ENCODE data around the gene EXPH5. TPM values are rescaled to one million over a fixed set of nuclear protein-coding genes. Genes with fewer than 3 reads are reported as not detected.

Gene EXPH5
- total RNA-seq, 1 experiment from 2014 or later = 17.0 TPM

DNA sequence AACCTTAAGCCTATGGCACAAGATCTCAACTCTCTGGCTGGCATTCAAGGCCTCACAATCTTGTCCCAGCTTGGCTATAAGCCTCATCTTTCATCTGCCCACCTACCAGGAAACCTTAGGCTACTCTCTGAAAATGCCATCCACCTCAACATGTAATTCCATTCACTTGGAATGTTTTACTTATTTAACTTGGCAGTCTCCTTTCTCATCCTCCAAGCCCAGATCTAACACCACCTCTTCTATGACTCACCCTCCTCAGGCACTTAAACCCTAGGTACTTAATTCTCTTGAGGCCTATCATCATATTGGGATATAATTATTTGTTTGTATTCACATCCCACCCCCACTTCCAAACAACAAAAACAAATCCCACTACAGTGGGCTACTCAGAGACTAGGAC, 110.4 kb downstream of the EXPH5 start:
- TF ChIP-seq CTCF (IDR thresholded peaks at IDR 0.05; ENCODE audit: unreplicated experiment) = no peak
- no peak for DNase-seq
- Mint-ChIP-seq H3K27me3 (ENCODE audit: unreplicated experiment) (no peaks in the 10 kb centered on the region), H3K36me3 (ENCODE audit: insufficient read depth, unreplicated experiment) (no peaks in the 10 kb centered on the region), H3K4me1 (ENCODE audit: low read depth, unreplicated experiment) (no peaks in the 10 kb centered on the region), H3K4me3 (ENCODE audit: low read depth, unreplicated experiment) (no peak overlapping the region), H3K27ac (ENCODE audit: unreplicated experiment) (no peak overlapping the region), H3K9me3 (ENCODE audit: low read depth, unreplicated experiment) (no peaks in the 10 kb centered on the region)
- intact Hi-C loops (cut with micrococcal nuclease; ENCODE audit: unreplicated experiment) = no loop called here
- no TSS peak for BruUV-seq (replicated peaks)
- CTCF ChIA-PET = no interaction called here

DNA sequence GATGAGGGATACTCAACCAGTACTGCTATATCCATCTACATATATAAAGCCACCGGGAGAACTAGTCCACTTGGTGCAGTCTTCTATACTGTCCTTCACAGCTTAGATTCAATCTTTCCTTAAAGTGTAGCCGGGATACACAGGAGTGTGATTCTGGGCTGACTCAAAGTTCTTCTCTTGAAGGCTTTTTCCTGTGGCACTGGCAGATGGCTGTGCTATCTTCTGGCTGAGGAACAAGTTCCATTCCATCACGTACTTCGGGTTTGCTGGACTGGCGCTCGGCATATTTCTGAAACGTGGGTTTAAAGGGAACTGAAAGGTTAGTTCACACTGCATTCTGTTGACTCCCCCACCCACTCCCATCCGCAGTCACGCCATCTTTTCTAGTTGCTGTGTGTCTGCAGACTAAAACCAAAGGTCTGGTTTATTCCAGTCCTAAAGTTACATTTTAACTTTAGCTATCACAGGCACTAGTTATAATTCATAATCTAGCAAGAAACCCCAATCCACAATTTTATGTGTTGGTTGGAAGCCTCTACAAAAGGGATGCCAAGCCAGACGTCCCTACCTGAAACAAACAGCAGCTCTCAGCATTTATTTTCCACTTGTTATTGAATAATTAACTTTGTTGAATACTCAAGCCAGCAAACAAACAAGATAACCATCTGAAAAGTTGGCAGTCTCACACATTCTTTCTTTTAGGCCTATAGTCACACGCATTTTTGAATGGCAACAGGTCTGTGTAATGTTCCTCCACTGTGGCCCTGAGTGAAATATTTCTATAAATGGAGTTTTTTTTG, 118.7 kb downstream of the EXPH5 start:
- TF ChIP-seq CTCF (IDR thresholded peaks at IDR 0.05; ENCODE audit: unreplicated experiment) = no peak
- CTCF ChIA-PET = no interaction called here
- no peak for DNase-seq
- Mint-ChIP-seq H3K27me3 (ENCODE audit: unreplicated experiment) (no peaks in the 10 kb centered on the region), H3K9me3 (ENCODE audit: low read depth, unreplicated experiment) (no peaks in the 10 kb centered on the region), H3K36me3 (ENCODE audit: insufficient read depth, unreplicated experiment) (peaks cover 5% of the 10 kb centered on the region), H3K4me3 (ENCODE audit: low read depth, unreplicated experiment) (no peak overlapping the region), H3K27ac (ENCODE audit: unreplicated experiment) (no peak overlapping the region), H3K4me1 (ENCODE audit: low read depth, unreplicated experiment) (no peaks in the 10 kb centered on the region)
- intact Hi-C loops (cut with micrococcal nuclease; ENCODE audit: unreplicated experiment) = no loop called here
- BruUV-seq (replicated peaks) = no TSS peak

- no peak for DNase-seq
- TF ChIP-seq CTCF (IDR thresholded peaks at IDR 0.05; ENCODE audit: unreplicated experiment) = no peak
- intact Hi-C loops (cut with micrococcal nuclease; ENCODE audit: unreplicated experiment) = no loop called here
Measured at GRCh38 chr11:108472681-108473080, 120.9 kb downstream of the EXPH5 start.

GRCh38 chr11:108468478-108468864, 125.1 kb downstream of the EXPH5 start:
- H3K27ac Mint-ChIP-seq (ENCODE audit: unreplicated experiment) = no peak overlapping the region
- H3K4me3 Mint-ChIP-seq (ENCODE audit: low read depth, unreplicated experiment) = no peak overlapping the region
- no peaks in the 10 kb centered on the region for H3K4me1 Mint-ChIP-seq (ENCODE audit: low read depth, unreplicated experiment)
- BruUV-seq (replicated peaks) = no TSS peak
- DNase-seq = no peak
- no peak for TF ChIP-seq CTCF (IDR thresholded peaks at IDR 0.05; ENCODE audit: unreplicated experiment)
- peaks cover 10% of the 10 kb centered on the region for H3K36me3 Mint-ChIP-seq (ENCODE audit: insufficient read depth, unreplicated experiment)
- H3K27me3 Mint-ChIP-seq (ENCODE audit: unreplicated experiment) = no peaks in the 10 kb centered on the region
- intact Hi-C loops (cut with micrococcal nuclease; ENCODE audit: unreplicated experiment) = no loop called here
- H3K9me3 Mint-ChIP-seq (ENCODE audit: low read depth, unreplicated experiment) = no peaks in the 10 kb centered on the region
- CTCF ChIA-PET = no interaction called here

More at GRCh38 chr11:108472681-108473080, 120.9 kb downstream of the EXPH5 start:
- Mint-ChIP-seq H3K27me3 (ENCODE audit: unreplicated experiment) (no peaks in the 10 kb centered on the region), H3K36me3 (ENCODE audit: insufficient read depth, unreplicated experiment) (peaks cover 5% of the 10 kb centered on the region), H3K4me1 (ENCODE audit: low read depth, unreplicated experiment) (no peaks in the 10 kb centered on the region), H3K9me3 (ENCODE audit: low read depth, unreplicated experiment) (no peaks in the 10 kb centered on the region), H3K27ac (ENCODE audit: unreplicated experiment) (no peak overlapping the region), H3K4me3 (ENCODE audit: low read depth, unreplicated experiment) (no peak overlapping the region)
- BruUV-seq (replicated peaks) = no TSS peak
- CTCF ChIA-PET = no interaction called here
